Spleen (tissue), 11 donors: ENCODE data around the gene POP4. TPM values are rescaled to one million over a fixed set of nuclear protein-coding genes. Genes with fewer than 3 reads are reported as not detected.

Source experiments
- DNase-seq: peaks from one replicate; pipeline ENCODE4 v3.0.0-alpha.2; 2020
- H3K27ac ChIP-seq, 8 donors: fragments of 200-600 bp; sonication (generic) in 7 of 8; 1 replicate in 4 of 8; 2 replicates in 4 of 8; pipeline versions ENCODE4 v1.5.0 to v1.8.0; 2016 to 2021; ENCODE audit warnings: inconsistent platforms in 4 of 8, mild to moderate bottlenecking in 4 of 8, moderate library complexity in 1 of 8
- H3K27me3 ChIP-seq, 7 donors: fragments of 200-600 bp; sonication (generic) in 6 of 7; replicated peaks in 1 of 7; 1 replicate in 4 of 7; 2 replicates in 3 of 7; pipeline versions ENCODE4 v1.5.0 to v1.8.0; 2016 to 2021; ENCODE audit warnings: inconsistent platforms in 3 of 7, mild to moderate bottlenecking in 1 of 7
- H3K36me3 ChIP-seq, 6 donors: fragments of 200-600 bp; sonication (generic) in 5 of 6; 1 replicate in 4 of 6; 2 replicates in 2 of 6; pipeline versions ENCODE4 v1.5.0 to v1.8.0; 2016 to 2021; ENCODE audit warnings: inconsistent platforms in 2 of 6
- H3K4me1 ChIP-seq, 6 donors: fragments of 200-600 bp; sonication (generic) in 5 of 6; 1 replicate in 3 of 6; 2 replicates in 3 of 6; pipeline versions ENCODE4 v1.5.0 to v1.8.0; 2016 to 2021; ENCODE audit warnings: inconsistent platforms in 3 of 6
- H3K4me3 ChIP-seq, 8 donors: fragments of 200-600 bp; sonication (generic) in 7 of 8; 1 replicate in 4 of 8; 2 replicates in 4 of 8; pipeline versions ENCODE4 v1.5.0 to v1.8.0; 2016 to 2021; ENCODE audit warnings: inconsistent platforms in 4 of 8, mild to moderate bottlenecking in 4 of 8, moderate library complexity in 2 of 8
- H3K9me3 ChIP-seq, 8 donors: fragments of 200-600 bp; sonication (generic) in 7 of 8; 1 replicate in 4 of 8; 2 replicates in 4 of 8; pipeline versions ENCODE4 v1.5.0 to v1.8.0; 2016 to 2021; ENCODE audit warnings: inconsistent platforms in 4 of 8
- CTCF ChIP-seq, 11 experiments: fragments of 200-600 bp in 7 of 11; fragments of 450-650 bp in 4 of 11; sonication (generic) in 4 of 11; IDR thresholded peaks in 8 of 11; conservative IDR thresholded peaks in 3 of 11; 1 replicate in 7 of 11; 2 replicates in 4 of 11; pipeline versions ENCODE4 v1.4.0 to v1.8.0; 2016 to 2021; ENCODE audit warnings: antibody characterized with exemption in 11 of 11, inconsistent platforms in 4 of 11, mild to moderate bottlenecking in 1 of 11
- POLR2A ChIP-seq, 3 donors: fragments of 450-650 bp; IDR thresholded peaks; one replicate each; pipeline ENCODE4 v1.5.1; 2017; ENCODE audit warnings: antibody characterized with exemption in 3 of 3, mild to moderate bottlenecking in 1 of 3
- POLR2AphosphoS5 ChIP-seq, 3 donors: sonication (generic); formaldehyde crosslinking; IDR thresholded peaks; one replicate each; pipeline ENCODE4 v1.5.1; 2017; ENCODE audit warnings: antibody characterized with exemption in 3 of 3
- WGBS, 5 donors: extraction: QIAGEN DNeasy Blood & Tissue Kit in 3 of 5; methylation state at CpG; one replicate each; pipeline versions ENCODE4 v1.1.5 to v1.1.7; 2013 to 2018; 5-methylcytosine and 5-hydroxymethylcytosine counted together
- intact Hi-C: fragments of 100-400 bp; cut with DNase I; formaldehyde crosslinking; loops from one replicate; pipeline ENCODE4 v1.15.0; 2023; ENCODE audit warnings: low total_unique reads
- polyA plus RNA-seq, 3 donors: library from polyadenylated mRNA; stranded (reverse); fragments of 200-250 nt; gene quantifications; one replicate each; pipeline ENCODE4 v1.2.1, GENCODE V29; 2013
- total RNA-seq, 7 donors: library from RNA; depleted of rRNA in 3 of 7; stranded (reverse); fragments of >200 nt in 3 of 7; fragmentation: NEBNext Ultra II Directional in 4 of 7; extraction: Animal tissue kit (Norgen Biotek cat#: 25700) in 4 of 7; gene quantifications; one replicate each; pipeline versions ENCODE4 v1.1.0 to v1.2.1, GENCODE V29; 2016 to 2021
- donor health status: healthy with polysubstance abuse.
- donor health status: DM: no; HTN: no; CAD: no; lungs with moderate emphysema.
- donor health status: DM: no; HTN: no; CAD: no.
- donor health status: Bipolar disorder and iron deficiency.
- donor health status: healthy.
- donor health status: DM: no; HTN: no; CAD: no.
- donor health status: DM: yes; HTN: yes; CAD: no.

Gene POP4
- total and polyA plus RNA-seq, 10 donors, result 49.3 to 73.1 (median 61.5) TPM

GRCh38 chr19:29569038-29569911 is 36.8 kb upstream of the POP4 start:
- TF ChIP-seq POLR2A (IDR thresholded peaks at IDR 0.05) (no peak), POLR2AphosphoS5 (IDR thresholded peaks at IDR 0.05) (no peak), CTCF (IDR thresholded peaks at IDR 0.05 in 8 of 11, conservative IDR thresholded peaks at IDR 0.05 in 3 of 11) (no peak)
- 73 to 83% (median 77%) methylated on average over 7 to 9 of the region's 9 CpGs for WGBS, 5 donors
- Histone ChIP-seq H3K27ac (no peak overlapping the region), H3K36me3 (no peaks in the 10 kb centered on the region), H3K9me3 (no peaks in the 10 kb centered on the region), H3K4me3 (no peak overlapping the region), H3K4me1 (no peaks in the 10 kb centered on the region), H3K27me3 (peaks cover 0 to 80% (median 3%) of the 10 kb centered on the region in 7 donors)
- intact Hi-C loops, result no loop called here
- no peak for DNase-seq

GRCh38 chr19:29571181-29571580 is 34.9 kb upstream of the POP4 start:
- no peak for DNase-seq
- 71 to 86% (median 78%) methylated on average over 6 of the region's 6 CpGs for WGBS, 5 donors

GRCh38 chr19:29573486-29573885 is 32.6 kb upstream of the POP4 start:
- H3K4me1 ChIP-seq, result no peaks in the 10 kb centered on the region
- no peak overlapping the region for H3K27ac ChIP-seq
- no peak for DNase-seq
- intact Hi-C loops, result no loop called here
- no peaks in the 10 kb centered on the region for H3K9me3 ChIP-seq
- peaks cover 0 to 86% (median 0%) of the 10 kb centered on the region in 7 donors for H3K27me3 ChIP-seq
- H3K4me3 ChIP-seq, result no peak overlapping the region
- TF ChIP-seq CTCF (IDR thresholded peaks at IDR 0.05 in 8 of 11, conservative IDR thresholded peaks at IDR 0.05 in 3 of 11) (no peak), POLR2A (IDR thresholded peaks at IDR 0.05) (no peak), POLR2AphosphoS5 (IDR thresholded peaks at IDR 0.05) (no peak)
- 68 to 77% (median 73%) methylated on average over 6 to 7 of the region's 7 CpGs for WGBS, 5 donors
- H3K36me3 ChIP-seq, result no peaks in the 10 kb centered on the region

More at GRCh38 chr19:29571181-29571580, 34.9 kb upstream of the POP4 start:
- H3K4me3 ChIP-seq, result no peak overlapping the region
- intact Hi-C loops, result no loop called here
- H3K9me3 ChIP-seq, result no peaks in the 10 kb centered on the region
- no peak for TF ChIP-seq CTCF (IDR thresholded peaks at IDR 0.05 in 8 of 11, conservative IDR thresholded peaks at IDR 0.05 in 3 of 11)
- TF ChIP-seq POLR2A (IDR thresholded peaks at IDR 0.05), result no peak
- no peak for TF ChIP-seq POLR2AphosphoS5 (IDR thresholded peaks at IDR 0.05)
- peaks cover 0 to 83% (median 0%) of the 10 kb centered on the region in 7 donors for H3K27me3 ChIP-seq
- H3K27ac ChIP-seq, result no peak overlapping the region
- H3K4me1 ChIP-seq, result no peaks in the 10 kb centered on the region
- H3K36me3 ChIP-seq, result no peaks in the 10 kb centered on the region

- 58 to 75% (median 64%) methylated on average over 3 of the region's 3 CpGs for WGBS, 5 donors
- TF ChIP-seq CTCF (IDR thresholded peaks at IDR 0.05 in 8 of 11, conservative IDR thresholded peaks at IDR 0.05 in 3 of 11) (no peak), POLR2AphosphoS5 (IDR thresholded peaks at IDR 0.05) (no peak), POLR2A (IDR thresholded peaks at IDR 0.05) (no peak)
- peaks cover 0 to 85% (median 0%) of the 10 kb centered on the region in 7 donors for H3K27me3 ChIP-seq
These were observed 31.6 kb upstream of the POP4 start for GRCh38 chr19:29574510-29574909.

More at GRCh38 chr19:29574510-29574909, 31.6 kb upstream of the POP4 start:
- intact Hi-C loops, result no loop called here
- H3K9me3 ChIP-seq, result no peaks in the 10 kb centered on the region
- H3K27ac ChIP-seq, result no peak overlapping the region
- no peak overlapping the region for H3K4me3 ChIP-seq
- no peaks in the 10 kb centered on the region for H3K4me1 ChIP-seq
- DNase-seq, result no peak
- H3K36me3 ChIP-seq, result no peaks in the 10 kb centered on the region
